ENCODE data around the gene REXO5.
"Not testable (repeated sequence)": the region's sequence is repeated elsewhere in the genome, so short reads cannot be mapped to it uniquely, and the experiment has no call there.

Gene REXO5

DNA sequence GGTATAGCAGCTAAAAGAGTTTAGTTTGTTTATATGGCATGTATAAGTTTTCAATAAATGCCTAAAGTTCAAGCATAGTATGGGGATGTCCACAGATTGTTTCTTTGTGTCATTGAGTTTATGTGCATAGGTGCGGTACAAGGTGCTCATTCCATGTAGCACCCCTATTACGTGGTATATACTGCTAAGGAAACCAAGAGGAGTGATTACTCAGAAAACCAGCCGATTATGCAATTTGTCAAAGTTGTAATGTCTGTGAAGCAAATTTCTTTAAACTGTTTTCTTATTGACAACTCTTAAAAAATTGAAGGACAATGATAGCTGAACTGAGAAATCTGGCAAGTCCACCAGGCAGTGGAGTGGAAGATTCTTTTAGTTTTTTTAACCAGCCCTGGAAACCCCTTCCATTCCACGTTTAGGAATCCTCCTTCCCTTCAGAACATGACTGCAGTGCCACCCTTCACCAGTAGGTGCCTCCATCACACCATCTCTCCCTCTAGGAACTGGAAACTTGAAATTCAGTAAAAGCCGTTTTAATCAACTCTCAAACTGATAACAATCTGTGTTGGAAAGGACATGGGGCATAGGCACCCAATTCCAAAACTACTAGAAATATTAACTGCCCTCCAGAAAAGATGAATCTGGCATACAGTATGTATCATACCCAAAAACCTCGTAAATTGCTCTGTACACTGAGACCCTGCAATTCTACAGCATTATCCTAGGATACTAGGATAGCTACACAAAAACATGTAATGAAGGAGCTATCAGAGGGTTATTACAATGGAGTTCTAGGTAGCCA, 43.5 kb downstream of the REXO5 start:
- DNase-seq (ENCODE audit: low read depth): peak; percentile 54

DNA sequence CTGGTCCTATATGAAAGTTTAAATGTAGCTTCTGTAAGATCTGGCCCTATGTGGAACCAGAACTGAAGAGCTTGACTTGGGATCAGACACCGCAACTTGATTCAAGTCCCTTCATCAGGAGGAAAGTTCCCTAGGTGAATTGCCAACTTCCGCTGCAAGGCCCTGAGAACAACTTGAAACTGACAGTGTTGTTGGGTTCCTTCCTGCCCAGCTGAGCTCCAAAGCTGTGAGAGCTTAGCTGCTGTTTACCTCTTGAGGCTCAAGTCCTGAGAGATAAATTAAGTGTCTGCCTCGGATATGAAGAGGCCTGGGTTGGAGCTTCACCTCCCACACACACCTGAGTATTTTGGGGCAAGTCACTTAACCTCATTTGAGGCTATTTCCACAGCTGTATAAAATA, 44.7 kb downstream of the REXO5 start:
- no peak for DNase-seq (ENCODE audit: low read depth)

DNA sequence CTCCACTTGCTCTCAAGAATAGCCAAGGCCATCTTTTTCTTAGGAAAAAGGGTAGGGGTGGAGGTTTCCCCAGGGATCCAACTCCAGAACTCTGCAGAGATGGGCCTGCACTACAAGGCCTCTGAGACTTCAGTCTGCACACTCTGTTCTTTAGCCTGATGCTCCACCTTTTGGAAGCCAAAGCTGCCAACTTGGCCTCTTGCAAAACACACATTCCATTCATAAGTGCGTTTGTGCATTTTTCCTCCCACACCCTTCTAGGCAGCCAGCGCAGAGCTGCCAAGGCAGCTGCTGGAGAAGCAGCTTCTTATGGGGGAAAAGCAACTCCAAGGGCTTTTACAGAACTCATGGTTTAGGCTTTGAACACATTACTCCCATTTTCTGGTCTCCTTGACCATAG, 45.3 kb downstream of the REXO5 start:
- DNase-seq (ENCODE audit: low read depth): peak; percentile 83

DNA sequence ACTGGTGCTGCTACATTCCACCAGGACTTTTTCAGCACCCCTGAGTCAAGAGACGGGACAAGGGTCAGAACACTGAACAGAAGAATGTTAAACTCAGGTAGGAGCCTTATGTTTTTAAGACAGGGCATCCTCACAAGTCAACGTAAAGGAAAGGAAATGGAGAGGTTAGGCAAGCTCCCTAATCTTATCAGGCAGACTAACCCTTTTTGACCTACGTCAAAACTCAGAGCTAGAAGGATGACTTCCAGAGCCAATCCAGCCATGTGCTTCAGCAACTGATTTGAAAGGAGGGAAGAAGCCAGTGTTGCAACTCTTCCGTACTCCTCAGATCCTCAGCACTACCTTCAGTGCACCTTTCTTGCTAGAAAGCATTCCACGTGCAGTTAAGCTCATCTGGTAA, 46.8 kb downstream of the REXO5 start:
- no peak for DNase-seq (ENCODE audit: low read depth)

DNA sequence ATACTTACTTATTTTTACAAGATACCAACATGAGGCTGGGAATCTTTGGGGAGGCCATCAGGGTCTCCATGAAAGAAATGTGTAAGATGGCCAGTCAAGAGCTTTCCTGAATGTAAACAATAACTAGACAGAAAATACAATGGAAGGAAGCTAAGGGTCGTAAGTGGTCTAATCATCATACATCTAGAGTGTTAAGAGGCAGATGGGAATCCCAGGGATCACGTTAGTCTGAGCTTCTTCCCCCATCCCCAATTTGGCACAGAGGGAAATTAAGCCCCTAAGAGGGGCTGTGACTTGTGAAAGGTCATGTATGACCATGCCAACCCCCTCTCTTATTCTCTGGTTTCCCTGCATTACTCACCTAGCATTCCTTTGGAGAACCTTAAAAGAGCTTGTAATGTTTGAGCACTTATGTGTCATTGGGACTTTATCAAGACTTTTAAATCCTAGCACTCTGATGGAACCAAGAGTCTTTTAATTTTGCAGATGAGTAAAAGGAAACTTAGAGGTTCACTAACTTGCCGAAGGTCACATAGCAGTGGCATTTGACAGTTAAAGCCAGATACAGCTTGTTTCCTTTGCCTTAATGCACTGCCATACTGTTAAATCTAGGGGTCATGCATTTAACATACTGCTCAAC, 47.8 kb downstream of the REXO5 start:
- no peak for DNase-seq (ENCODE audit: low read depth)

DNA sequence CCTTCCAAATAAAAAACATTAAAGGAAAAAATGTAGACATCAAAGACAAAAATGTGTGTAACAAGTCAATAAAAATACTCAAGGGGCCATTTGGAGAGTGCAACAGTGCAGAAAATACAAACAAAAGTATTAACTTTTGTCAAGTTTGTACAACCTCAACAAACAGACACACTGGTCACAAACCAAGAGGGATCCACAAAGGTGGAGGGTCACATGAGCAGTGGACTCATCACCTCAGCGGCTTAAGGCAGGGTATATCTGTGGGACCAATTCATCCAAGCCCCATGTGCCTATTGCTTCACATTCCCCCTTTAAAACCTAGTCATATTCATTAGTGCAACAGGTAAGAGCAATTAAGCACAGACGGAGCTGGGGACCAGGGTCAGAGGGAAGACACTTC, 48.6 kb downstream of the REXO5 start:
- no peak for DNase-seq (ENCODE audit: low read depth)

DNA sequence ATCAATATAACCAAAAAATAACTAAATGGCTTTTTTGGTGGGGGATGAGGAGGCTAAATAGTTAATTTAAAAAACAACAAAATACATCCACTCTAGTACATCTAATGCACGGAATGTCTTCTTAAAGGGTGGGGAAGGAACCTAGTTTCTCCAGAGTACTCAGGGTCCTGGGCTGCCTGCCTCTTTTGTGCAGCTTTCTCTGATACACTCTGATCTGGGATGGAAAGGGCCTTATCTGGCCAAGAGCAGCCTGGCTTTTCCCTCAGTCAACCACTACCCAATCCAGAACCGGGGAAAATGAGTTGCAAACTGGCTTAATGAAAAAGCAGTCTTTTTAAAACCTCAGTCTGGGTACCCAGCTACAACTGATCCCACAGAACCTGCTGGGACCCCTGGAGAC, 51.0 kb downstream of the REXO5 start:
- DNase-seq (ENCODE audit: low read depth): no peak

DNA sequence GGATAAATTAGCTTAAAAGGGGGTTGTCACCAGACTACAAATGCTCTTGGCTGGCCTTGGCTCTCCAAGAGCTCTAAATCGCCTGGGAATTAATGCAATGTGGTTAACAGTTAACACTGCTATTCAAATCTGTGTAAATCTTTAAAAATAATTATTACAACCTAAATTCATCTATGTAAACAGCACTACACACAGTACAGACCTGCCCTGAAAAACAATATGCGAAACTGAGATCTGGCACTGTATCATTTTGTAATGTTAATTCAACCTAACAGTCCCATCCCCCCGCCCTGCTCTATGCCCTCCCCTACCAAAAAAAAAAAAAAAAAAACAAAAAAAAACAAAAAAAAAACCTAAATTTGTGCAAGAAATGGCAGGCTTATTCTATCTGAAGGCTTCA, 52.9 kb downstream of the REXO5 start:
- DNase-seq (ENCODE audit: low read depth): no peak

DNA sequence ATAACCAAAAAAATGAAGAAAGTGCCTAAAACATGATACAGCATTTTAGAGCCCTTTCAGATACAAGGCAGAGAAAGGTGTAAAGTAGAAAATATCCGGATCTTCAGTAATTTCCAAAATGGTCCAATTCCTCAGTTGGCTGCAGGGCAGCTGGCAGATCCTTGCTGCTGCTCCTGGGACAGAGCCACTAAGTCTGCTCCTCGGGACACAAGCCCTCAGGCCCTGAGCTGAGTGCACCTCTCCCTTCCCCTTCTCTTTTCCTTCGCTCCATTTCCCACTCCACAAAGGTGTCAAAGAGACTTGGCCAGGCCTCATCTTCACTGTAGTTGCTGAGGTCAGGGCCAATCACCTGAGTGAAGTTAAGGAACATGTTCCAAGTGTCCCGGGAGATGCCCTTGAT, 53.4 kb downstream of the REXO5 start:
- no peak for DNase-seq (ENCODE audit: low read depth)

DNA sequence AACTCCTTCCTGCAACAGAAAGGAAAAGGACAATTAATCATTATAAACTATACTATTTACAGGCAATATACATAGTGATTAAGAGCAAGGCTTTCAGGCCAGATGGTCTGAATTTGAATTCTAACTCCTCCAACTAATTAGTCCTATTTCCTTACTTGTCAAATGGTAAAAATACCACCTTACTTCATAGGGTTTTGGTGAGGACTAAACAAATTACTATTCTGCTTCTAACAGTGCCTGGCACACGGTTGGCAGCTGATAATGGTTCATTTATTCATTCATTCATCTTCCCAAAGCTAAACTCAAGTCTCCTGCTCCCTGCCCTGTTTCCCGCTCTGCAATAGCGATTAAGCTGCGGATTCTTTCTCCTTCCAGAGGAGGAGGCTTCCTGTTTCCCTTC, 54.0 kb downstream of the REXO5 start:
- no peak for DNase-seq (ENCODE audit: low read depth)

DNA sequence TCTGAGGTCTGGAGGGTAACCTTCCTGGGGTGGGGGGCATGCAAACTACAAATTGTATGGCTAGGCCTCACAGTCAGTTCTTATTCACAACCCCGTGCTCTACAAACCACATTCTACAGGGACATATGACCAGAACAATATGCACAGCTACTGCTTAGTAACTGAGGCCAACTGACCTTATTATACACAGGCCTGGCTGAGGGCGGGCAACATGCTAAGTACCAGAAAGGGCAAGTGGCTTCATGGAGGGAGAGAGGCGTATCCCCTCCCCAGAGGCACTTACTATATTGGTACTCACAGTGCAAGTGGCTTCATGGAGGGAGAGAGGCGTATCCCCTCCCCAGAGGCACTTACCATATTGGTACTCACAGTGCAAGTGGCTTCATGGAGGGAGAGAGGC, 54.7 kb downstream of the REXO5 start:
- not testable (repeated sequence) for DNase-seq (ENCODE audit: low read depth)

DNA sequence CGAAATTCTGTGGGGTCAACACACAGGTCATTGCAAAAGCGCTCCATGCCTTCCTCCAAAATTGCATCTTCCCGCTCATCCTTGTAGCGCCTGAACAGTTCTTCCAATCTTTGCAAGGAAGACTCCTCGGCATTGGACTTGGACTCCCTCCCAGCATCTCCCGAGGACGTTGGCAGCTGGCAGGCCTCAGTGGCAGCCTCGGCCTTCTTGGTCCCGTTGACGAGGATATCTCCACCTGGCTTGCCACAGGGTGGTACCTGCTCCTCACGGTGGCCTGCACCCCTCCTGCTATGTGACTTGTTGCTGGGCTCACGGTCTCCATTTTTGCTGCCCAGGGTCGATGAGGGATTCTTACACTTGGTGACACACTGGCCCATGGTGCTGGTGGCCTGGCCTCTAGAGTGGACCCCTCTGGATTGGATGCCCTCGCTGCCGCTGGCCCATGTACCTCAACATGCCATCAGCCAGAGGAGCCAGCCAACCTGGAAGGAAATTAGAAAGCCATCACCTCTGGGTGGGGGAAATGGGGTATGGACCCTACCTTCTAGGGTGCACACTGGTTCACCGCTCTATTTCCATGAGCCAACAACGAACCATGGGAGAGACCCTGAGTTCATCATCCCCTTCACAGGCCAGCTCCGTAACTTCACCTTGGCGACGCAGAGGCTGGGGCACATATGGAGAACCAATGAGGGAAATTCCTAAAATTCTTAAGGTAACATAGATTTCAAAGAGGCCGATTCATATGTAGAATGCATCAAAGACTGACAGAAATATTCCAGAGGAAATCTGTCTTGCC, 56.0 kb downstream of the REXO5 start:
- no peak for DNase-seq (ENCODE audit: low read depth)

DNA sequence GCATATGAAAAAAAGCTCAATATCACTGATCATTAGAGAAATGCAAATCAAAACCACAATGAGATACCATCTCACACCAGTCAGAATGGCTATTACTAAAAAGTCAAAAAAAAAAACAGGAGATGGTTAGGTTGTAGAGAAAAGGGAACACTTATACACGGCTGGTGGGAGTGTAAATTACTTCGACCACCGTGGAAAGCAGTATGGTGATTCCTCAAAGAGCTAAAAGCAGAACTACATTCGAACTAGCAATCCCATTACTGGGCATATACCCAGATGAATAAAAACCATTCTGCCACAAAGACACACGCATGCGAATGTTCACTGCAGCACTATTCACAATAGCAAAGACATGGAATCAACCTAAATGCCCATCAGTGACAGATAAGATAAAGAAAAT, 58.0 kb downstream of the REXO5 start:
- DNase-seq (ENCODE audit: low read depth): not testable (repeated sequence)

DNA sequence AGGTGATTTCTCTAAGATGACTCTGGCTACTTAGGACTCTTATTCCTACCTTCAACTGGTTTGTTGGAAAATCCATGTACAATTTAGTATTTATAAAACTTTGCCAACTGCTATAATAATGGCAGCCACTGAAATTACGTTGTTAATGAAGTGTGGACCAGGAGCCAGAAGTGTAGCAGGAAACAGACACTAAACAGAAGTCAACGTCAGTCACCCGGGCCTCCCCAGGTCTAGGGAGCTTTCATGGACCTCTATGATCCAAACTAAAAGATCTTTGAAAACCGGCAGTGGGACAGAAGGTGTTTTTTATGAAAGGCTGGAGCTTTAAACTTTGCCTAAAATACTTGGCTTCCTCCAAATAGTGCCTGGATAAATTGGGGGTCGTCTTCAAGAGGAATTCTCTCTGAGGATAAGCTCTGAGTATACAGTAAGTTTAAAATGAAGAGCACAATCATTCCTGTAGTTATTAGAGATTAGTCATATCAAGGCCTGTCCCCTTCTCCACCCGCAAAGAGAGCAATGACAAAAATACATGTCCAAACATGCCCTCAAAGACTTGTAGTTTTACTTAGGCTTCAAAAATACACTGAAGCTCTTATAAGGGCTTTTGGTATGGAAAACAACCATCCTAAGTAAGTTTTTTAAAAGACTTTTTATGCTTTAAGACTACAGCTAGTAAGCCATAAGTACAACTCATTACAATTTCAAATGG, 59.2 kb downstream of the REXO5 start:
- DNase-seq (ENCODE audit: low read depth): no peak

DNA sequence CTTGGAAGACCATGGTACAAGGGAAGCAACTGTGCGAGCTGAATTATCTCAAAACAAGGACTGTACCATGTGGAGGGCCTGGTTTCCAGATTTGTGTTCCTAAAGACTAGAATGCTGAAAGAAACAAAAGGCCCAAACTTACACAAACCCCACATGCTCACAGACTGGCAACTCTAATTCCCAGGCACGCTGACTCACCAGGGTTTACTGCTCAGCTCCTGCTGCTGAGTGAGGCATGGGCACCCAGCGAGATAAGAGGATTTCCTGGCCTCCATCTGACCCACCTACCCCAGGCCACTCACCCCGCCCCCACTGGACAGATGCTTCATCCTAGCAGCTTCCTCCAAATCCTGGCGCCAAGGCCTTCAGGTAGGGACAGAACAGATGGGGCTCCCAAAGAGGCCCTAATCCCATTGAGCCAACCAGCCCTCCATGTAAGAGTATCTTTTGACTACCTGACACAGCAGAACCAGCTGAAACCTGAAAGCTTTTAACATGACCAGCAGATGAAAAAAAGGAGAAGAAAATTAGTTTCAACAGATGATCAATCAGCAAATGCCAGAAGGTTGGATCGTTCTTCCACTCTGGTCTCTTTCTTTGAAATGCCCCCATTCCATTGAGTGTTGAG, 59.9 kb downstream of the REXO5 start:
- peak; percentile 51 for DNase-seq (ENCODE audit: low read depth)

DNA sequence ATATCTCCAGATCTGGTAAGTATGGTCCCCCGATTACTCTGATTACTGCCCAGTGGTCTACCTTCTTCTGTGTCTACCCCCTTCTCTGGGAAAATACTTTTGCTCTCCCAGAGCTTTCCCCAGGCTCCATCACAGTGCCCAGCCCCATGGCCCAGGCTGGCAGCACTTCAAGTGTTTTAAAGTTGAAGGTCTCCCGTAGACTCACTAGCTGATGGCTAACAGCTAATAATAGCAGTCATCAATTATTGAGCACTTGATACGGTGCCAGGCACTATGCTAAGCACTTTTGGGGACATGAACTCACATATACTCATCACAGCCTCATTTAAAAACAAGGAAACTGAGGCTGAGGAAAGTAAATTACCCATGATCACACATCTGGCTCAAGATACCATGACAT, 60.5 kb downstream of the REXO5 start:
- DNase-seq (ENCODE audit: low read depth): no peak

DNA sequence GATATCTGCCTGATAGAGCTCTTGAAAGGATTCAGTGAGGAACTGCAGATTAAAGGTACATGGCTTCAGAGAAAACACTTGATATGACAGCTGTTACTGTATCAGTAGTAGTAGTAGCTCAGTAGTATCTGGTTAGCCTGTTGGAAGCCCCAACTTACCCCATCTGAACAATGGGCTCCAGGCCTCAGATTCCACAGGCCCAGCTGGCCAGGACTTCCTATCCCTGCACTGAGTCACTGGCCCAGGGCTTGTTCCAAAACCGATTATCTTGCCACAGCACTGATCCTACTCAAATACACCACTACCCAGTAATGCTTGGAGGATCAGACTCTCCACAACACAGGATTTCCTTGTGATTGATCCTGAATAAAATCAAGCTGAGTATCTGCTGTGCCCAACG, 61.3 kb downstream of the REXO5 start:
- no peak for DNase-seq (ENCODE audit: low read depth)

DNA sequence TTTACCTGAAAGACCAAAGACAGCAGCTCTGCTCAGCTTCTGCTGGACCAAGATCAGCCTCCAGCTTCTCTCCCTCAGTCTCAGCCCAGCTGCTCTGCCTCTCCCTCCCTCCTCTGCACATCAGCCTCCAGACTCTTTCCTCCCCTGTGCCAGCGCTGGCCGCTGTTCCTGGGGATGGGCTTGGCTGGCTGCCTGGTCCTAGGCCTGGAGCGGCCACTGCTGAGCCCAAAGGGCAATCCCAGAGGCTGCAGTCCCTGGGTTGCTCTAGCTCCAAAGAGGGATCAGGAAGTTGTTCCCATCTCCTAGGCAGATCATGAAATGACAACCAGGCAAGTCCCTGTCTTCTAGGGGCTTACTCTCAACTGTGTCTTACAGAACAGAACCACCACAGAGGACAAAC, 62.6 kb downstream of the REXO5 start:
- DNase-seq (ENCODE audit: low read depth): no peak

DNA sequence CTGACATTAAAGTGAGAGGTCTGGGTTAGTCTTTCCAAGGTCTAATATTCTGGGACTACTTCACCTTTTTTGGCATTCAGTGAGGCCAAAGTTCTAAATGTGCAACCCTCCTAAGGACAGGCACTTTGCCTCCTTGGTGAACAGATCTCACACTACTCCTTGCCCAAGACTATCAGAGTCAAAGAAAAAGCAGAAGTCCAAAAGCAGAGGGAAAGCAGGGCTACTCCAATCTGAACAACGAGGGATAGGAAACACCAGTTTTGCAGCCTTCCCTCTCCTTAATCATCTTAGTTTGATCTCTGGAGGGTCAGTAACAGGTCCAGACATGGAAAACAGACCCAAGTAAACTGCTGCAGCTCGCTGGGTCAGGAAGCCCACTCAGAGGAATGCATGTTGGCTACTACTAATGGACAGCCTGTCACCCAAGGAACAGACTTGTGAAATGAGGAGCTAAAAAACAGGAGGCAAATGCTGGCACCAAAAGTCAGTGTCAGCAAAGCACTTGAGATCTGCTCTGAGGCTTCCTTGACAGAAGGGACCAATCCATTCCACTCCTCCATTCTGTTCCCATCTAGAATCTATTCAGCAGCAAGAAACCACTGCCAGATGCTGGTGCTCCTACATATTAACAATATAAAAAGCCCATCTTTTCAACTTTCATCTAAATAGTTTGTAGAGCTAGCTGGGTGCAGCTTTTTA, 63.9 kb downstream of the REXO5 start:
- DNase-seq (ENCODE audit: low read depth): no peak

DNA sequence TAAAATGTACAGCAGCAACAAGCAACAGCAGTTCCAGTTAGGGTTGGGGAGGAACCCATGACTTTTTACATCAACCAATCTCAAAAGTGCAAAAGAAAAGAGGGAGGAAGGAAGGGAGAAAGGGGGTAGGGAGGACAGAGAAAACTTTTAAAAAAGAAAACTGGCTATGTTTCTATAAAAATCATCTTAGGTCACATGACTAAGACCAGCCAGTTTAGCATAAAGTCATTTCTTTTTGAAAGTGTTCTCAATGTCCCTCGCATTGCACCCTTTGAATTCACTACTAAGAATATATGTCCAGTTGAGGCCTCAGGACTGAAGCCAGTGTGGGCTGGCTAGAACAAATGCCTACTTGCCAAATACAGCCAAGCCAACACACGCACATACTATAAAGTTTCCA, 64.9 kb downstream of the REXO5 start:
- no peak for DNase-seq (ENCODE audit: low read depth)
